Activated CD4-positive, alpha-beta memory T cell treated with anti-CD3 and anti-CD28 coated beads, Interleukin-2, amount 10 ng/mL, durations not matched to agents 7 days and 5 days (primary cell): Measurements from ENCODE around the gene DENND4B. TPM values are rescaled to one million over a fixed set of nuclear protein-coding genes. Genes with fewer than 3 reads are reported as not detected.

Experiments
- CTCF ChIA-PET: fragments of 350-600 bp; sonication (Branson Sonifier 250); formaldehyde crosslinking; loops from one replicate; lab custom pipeline; 2021; ENCODE audit warnings: antibody characterized with exemption, inconsistent platforms; lab: Charles Lee
- POLR2A ChIA-PET: fragments of 350-600 bp; sonication (Branson Sonifier 250); formaldehyde crosslinking; loops from one replicate; lab custom pipeline; 2021; ENCODE audit warnings: antibody characterized with exemption; lab: Charles Lee
- DNase-seq: peaks from one replicate; pipeline ENCODE4 v3.0.0-alpha.2; 2020
- H3K27ac Mint-ChIP-seq: one replicate; pipeline ENCODE4 v1.8.0; 2021; ENCODE audit warnings: mild to moderate bottlenecking, mixed read lengths
- H3K27me3 Mint-ChIP-seq: one replicate; pipeline ENCODE4 v1.8.0; 2021; ENCODE audit warnings: mixed read lengths
- H3K36me3 Mint-ChIP-seq: one replicate; pipeline ENCODE4 v1.8.0; 2021; ENCODE audit warnings: low read depth, mixed read lengths
- H3K4me1 Mint-ChIP-seq: one replicate; pipeline ENCODE4 v1.8.0; 2021; ENCODE audit warnings: mixed read lengths
- H3K4me3 Mint-ChIP-seq: one replicate; pipeline ENCODE4 v1.8.0; 2021; ENCODE audit warnings: mild to moderate bottlenecking, mixed read lengths
- H3K9me3 Mint-ChIP-seq: one replicate; pipeline ENCODE4 v1.8.0; 2021; ENCODE audit warnings: mixed read lengths
- total RNA-seq, 2 experiments: library from RNA; stranded (reverse); gene quantifications; one replicate each; pipeline ENCODE4 v1.2.3, GENCODE V29; 2021

Gene DENND4B
- total RNA-seq, 2 experiments from 2014 or later = 159 to 166 TPM

DNA sequence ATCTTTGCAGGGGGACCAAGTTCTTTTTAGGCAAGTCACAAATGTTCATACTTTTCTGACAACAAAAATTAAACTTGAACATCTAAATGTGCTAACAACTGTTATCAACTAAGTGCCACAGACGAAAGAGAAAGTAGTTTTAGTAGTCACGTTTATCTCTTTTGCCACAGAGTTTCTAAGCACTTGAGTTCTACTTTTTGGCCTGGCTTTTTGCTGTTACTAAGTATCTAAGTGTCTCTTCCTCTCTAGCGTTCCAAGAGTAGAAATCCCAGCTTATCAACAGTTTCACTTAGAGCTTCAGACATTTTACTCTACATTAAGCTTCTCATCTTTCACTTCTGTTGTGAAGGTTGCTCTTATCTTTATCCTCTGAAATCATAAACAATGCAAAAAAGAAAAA is 58.0 kb downstream of the DENND4B start:
- ChIA-PET POLR2A (interaction anchor here (1.2 to 1.5 kb wide), 2 partner anchors 13 to 89 kb away, joined by 3 read pairs; partner anchors contain the start of gene JTB), CTCF (interaction anchor here (1.1 to 1.5 kb wide), 2 partner anchors 13 to 99 kb away, joined by 4 read pairs; no protein-coding TSS in a partner anchor)
- no peak overlapping the region for H3K4me3 Mint-ChIP-seq
- no peaks in the 10 kb centered on the region for H3K9me3 Mint-ChIP-seq
- no peak for DNase-seq
- peak overlapping the region; percentile 14 for H3K27ac Mint-ChIP-seq
- no peaks in the 10 kb centered on the region for H3K27me3 Mint-ChIP-seq
- H3K4me1 Mint-ChIP-seq = peaks cover 31% of the 10 kb centered on the region
- peaks cover 16% of the 10 kb centered on the region for H3K36me3 Mint-ChIP-seq

DNA sequence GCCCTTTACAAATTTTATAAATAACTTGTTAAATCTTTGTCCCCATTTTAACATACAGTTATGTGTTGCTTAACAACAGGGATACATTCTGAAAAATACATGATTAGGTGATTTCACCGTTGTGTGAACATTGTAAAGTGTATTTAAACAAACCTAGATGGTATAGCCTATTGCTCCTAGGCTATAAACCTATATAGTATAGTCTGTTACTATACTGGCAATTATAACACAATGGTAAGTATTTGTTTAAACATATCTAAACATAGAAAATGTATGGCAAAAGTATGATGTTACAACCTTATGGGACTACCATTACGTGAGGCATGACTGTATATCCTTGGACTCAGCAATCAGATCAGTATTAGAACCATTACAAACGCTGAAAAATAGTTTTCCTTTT is 60.4 kb downstream of the DENND4B start:
- Mint-ChIP-seq H3K27ac (no peak overlapping the region), H3K4me3 (no peak overlapping the region)
- POLR2A ChIA-PET = no interaction called here

GRCh38 chr1:153883223-153883622 is 63.3 kb downstream of the DENND4B start:
- no peaks in the 10 kb centered on the region for H3K27me3 Mint-ChIP-seq
- H3K36me3 Mint-ChIP-seq = peaks cover 6% of the 10 kb centered on the region
- no peak overlapping the region for H3K4me3 Mint-ChIP-seq
- POLR2A ChIA-PET = interaction anchor here (0.6 kb wide), 1 partner anchor 260 kb away, joined by 4 read pairs; no protein-coding TSS in a partner anchor
- no peaks in the 10 kb centered on the region for H3K9me3 Mint-ChIP-seq
- no peak overlapping the region for H3K27ac Mint-ChIP-seq
- CTCF ChIA-PET = no interaction called here
- peaks cover 15% of the 10 kb centered on the region for H3K4me1 Mint-ChIP-seq
- DNase-seq = no peak

More for the DNA sequence above, 60.4 kb downstream of the DENND4B start:
- no peak for DNase-seq
- CTCF ChIA-PET = no interaction called here
- peaks cover 12% of the 10 kb centered on the region for H3K36me3 Mint-ChIP-seq
- no peaks in the 10 kb centered on the region for H3K9me3 Mint-ChIP-seq
- H3K4me1 Mint-ChIP-seq = peaks cover 31% of the 10 kb centered on the region
- H3K27me3 Mint-ChIP-seq = no peaks in the 10 kb centered on the region

DNA sequence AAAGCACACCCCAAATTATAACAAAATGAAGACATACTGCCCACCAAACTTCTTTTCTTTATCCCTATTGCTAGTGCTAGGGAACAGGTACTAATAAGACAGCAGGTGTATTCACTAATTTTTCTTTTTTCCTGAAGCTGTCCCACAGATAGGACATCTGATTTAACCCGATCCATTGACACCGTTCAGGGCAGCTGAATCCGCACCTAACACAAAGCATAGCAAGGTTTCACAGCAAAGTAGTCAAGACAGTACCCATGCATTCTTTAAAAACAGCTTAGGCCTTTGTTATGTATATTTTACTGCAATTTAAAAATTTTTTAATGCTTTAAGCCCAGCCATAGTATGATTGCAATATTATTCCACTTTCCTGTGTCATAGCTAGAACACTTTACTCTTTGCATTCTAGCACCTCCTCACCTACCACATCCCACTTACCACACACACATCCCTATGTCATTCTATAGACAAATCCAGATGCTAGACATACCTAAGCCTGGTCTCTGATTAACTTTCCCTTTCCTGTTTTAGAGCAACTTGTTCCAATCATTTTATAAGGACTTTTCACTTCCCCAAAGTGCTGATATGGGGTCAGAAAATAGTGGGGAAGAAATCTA is 64.1 kb downstream of the DENND4B start:
- DNase-seq = no peak
- H3K4me1 Mint-ChIP-seq = peaks cover 8% of the 10 kb centered on the region
- ChIA-PET POLR2A (no interaction called here), CTCF (no interaction called here)
- H3K9me3 Mint-ChIP-seq = no peaks in the 10 kb centered on the region
- H3K4me3 Mint-ChIP-seq = no peak overlapping the region
- no peak overlapping the region for H3K27ac Mint-ChIP-seq
- peaks cover 6% of the 10 kb centered on the region for H3K36me3 Mint-ChIP-seq
- no peaks in the 10 kb centered on the region for H3K27me3 Mint-ChIP-seq

- Mint-ChIP-seq H3K27me3 (no peaks in the 10 kb centered on the region), H3K4me3 (no peak overlapping the region), H3K36me3 (peaks cover 3% of the 10 kb centered on the region), H3K27ac (no peak overlapping the region), H3K9me3 (no peaks in the 10 kb centered on the region), H3K4me1 (peaks cover 2% of the 10 kb centered on the region)
- POLR2A ChIA-PET = no interaction called here
- no peak for DNase-seq
- CTCF ChIA-PET = no interaction called here
These were observed 64.8 kb downstream of the DENND4B start for GRCh38 chr1:153881751-153882150.

DNA sequence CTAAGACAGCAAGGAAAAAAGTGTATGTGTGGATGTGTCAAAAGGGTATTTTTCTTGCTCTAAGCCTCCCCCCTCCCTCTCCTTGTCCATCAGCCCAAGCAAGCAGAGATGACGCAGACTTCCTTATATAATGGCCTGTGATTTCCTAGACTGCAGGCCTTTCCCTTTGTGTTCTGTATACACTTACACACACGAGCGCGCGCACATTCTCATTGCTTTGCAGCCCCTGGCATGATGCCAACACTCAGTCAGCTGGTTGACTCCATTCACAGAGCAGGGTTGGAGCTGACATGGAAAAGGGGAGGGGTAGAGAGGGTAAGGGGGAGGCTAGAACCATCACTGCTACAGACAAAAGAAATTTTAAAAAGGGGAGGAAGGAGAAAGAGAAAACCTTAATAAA is 65.6 kb downstream of the DENND4B start:
- H3K9me3 Mint-ChIP-seq = no peaks in the 10 kb centered on the region
- peaks cover 5% of the 10 kb centered on the region for H3K4me1 Mint-ChIP-seq
- ChIA-PET CTCF (no interaction called here), POLR2A (no interaction called here)
- no peak overlapping the region for H3K27ac Mint-ChIP-seq
- H3K27me3 Mint-ChIP-seq = no peaks in the 10 kb centered on the region
- no peak overlapping the region for H3K4me3 Mint-ChIP-seq
- no peak for DNase-seq
- H3K36me3 Mint-ChIP-seq = peaks cover 2% of the 10 kb centered on the region

- Mint-ChIP-seq H3K4me1 (peaks cover 11% of the 10 kb centered on the region), H3K27ac (no peak overlapping the region), H3K4me3 (no peak overlapping the region), H3K27me3 (no peaks in the 10 kb centered on the region), H3K36me3 (peaks cover 6% of the 10 kb centered on the region), H3K9me3 (no peaks in the 10 kb centered on the region)
- ChIA-PET POLR2A (no interaction called here), CTCF (no interaction called here)
- no peak for DNase-seq
These were observed 66.5 kb downstream of the DENND4B start for GRCh38 chr1:153880024-153880423.

Other genes with a start within 250 kb of the DENND4B start
- 10 to 100 TPM; 46.9 to 50.5 TPM for gene INTS3, start 218.7 kb downstream of the DENND4B start, total RNA-seq
- gene SLC27A3, start 171.3 kb downstream of the DENND4B start, total RNA-seq = 10 to 100 TPM; 24.9 to 25.3 TPM
- gene GATAD2B, start 23.7 kb downstream of the DENND4B start, total RNA-seq = 10 to 100 TPM; 70.8 to 71.1 TPM
- 100 to 1,000 TPM; 107 TPM for gene CRTC2, start 11.9 kb upstream of the DENND4B start, total RNA-seq
- gene SLC39A1, start 16.8 kb upstream of the DENND4B start, total RNA-seq = 10 to 100 TPM; 42.5 to 42.6 TPM
- 1 to 10 TPM; 7.0 to 8.4 TPM for gene CREB3L4, start 21.2 kb upstream of the DENND4B start, total RNA-seq
- 100 to 1,000 TPM; 120 to 127 TPM for gene JTB, start 31.0 kb upstream of the DENND4B start, total RNA-seq
- gene RAB13, start 39.6 kb upstream of the DENND4B start, total RNA-seq = under 1 TPM; 0.40 to 0.43 TPM
- gene RPS27, start 44.0 kb upstream of the DENND4B start, total RNA-seq = 1,000 to 10,000 TPM; 2,022 to 2,087 TPM
- gene NUP210L, start 208.4 kb upstream of the DENND4B start, total RNA-seq = under 1 TPM; 0.05 to 0.08 TPM
- gene TPM3, start 245.4 kb upstream of the DENND4B start, total RNA-seq = 100 to 1,000 TPM; 792 to 805 TPM